HEK293 (cell line): Measurements from ENCODE around the gene UBE4A.

Source experiments
- CTCF ChIA-PET: fragments of 350-600 bp; formaldehyde crosslinking; extraction: SDS; loops from one replicate; lab custom pipeline; 2021; ENCODE audit warnings: antibody characterized with exemption; lab: Yijun Ruan, JAX
- POLR2A ChIA-PET: fragments of 300-600 bp; formaldehyde crosslinking; extraction: SDS; loops from one replicate; lab custom pipeline; 2020; ENCODE audit warnings: antibody characterized with exemption, inconsistent platforms; lab: Yijun Ruan, JAX
- H3K27ac ChIP-seq: fragments of 200-500 bp; sonication (Bioruptor generic); 2 replicates; pipeline ENCODE4 v1.5.1; 2014; ENCODE audit warnings: low read depth, low read length, control low read depth, inconsistent platforms; ENCODE audit errors: extremely low read depth
- H3K36me3 ChIP-seq, 2 experiments: fragments of 200-500 bp in 1 of 2; sonication (Bioruptor generic) in 1 of 2; 1 replicate in 1 of 2; 2 replicates in 1 of 2; pipeline ENCODE4 v1.5.1; 2014 to 2017; ENCODE audit warnings: inconsistent platforms in 2 of 2, low read length in 2 of 2; ENCODE audit not compliant: control insufficient read depth in 2 of 2, insufficient read depth in 1 of 2
- H3K4me1 ChIP-seq: fragments of 200-500 bp; sonication (Bioruptor generic); 2 replicates; pipeline ENCODE4 v1.5.1; 2014; ENCODE audit warnings: mild to moderate bottlenecking, low read length, inconsistent platforms; ENCODE audit not compliant: control insufficient read depth, insufficient read depth
- H3K4me3 ChIP-seq: 2 replicates; pipeline ENCODE4 v1.5.1; 2011; ENCODE audit warnings: low read depth, mild to moderate bottlenecking, control low read depth, low read length, moderate library complexity
- H3K9me3 ChIP-seq: fragments of 200-500 bp; sonication (Bioruptor generic); 2 replicates; pipeline ENCODE4 v1.5.1; 2014; ENCODE audit warnings: low read depth, low read length, inconsistent platforms; ENCODE audit not compliant: control insufficient read depth, insufficient read depth
- INSM2 ChIP-seq: fragments of 450-650 bp; formaldehyde crosslinking; IDR thresholded peaks from 2 replicates; pipeline ENCODE4 v1.5.1; 2016; ENCODE audit warnings: missing biosample characterization, missing genetic modification characterization
- KLF10 ChIP-seq: fragments of 450-650 bp; IDR thresholded peaks from 2 replicates; pipeline ENCODE4 v1.5.1; 2018; ENCODE audit warnings: missing biosample characterization, mild to moderate bottlenecking, missing genetic modification characterization
- RBAK ChIP-seq: fragments of 450-650 bp; formaldehyde crosslinking; IDR thresholded peaks from 2 replicates; pipeline ENCODE4 v1.5.1; 2016; ENCODE audit warnings: missing biosample characterization, missing genetic modification characterization
- SP7 ChIP-seq: fragments of 450-650 bp; formaldehyde crosslinking; IDR thresholded peaks from 2 replicates; pipeline ENCODE4 v1.5.1; 2016; ENCODE audit warnings: missing biosample characterization, missing genetic modification characterization
- ZBTB48 ChIP-seq: fragments of 450-650 bp; formaldehyde crosslinking; IDR thresholded peaks from 2 replicates; pipeline ENCODE4 v1.5.1; 2016; ENCODE audit warnings: missing biosample characterization, missing genetic modification characterization
- ZBTB6 ChIP-seq: fragments of 450-650 bp; formaldehyde crosslinking; IDR thresholded peaks from 2 replicates; pipeline ENCODE4 v1.5.1; 2017; ENCODE audit warnings: missing biosample characterization, missing genetic modification characterization
- ZNF148 ChIP-seq: fragments of 450-650 bp; formaldehyde crosslinking; IDR thresholded peaks from 2 replicates; pipeline ENCODE4 v1.5.0; 2017; ENCODE audit warnings: missing biosample characterization, missing genetic modification characterization, borderline replicate concordance
- ZNF518A ChIP-seq: fragments of 450-650 bp; formaldehyde crosslinking; conservative IDR thresholded peaks from 2 replicates; pipeline ENCODE4 v1.5.1; 2016; ENCODE audit warnings: low read depth, missing biosample characterization, missing genetic modification characterization
- ZNF704 ChIP-seq: fragments of 450-650 bp; formaldehyde crosslinking; IDR thresholded peaks from 2 replicates; pipeline ENCODE4 v1.5.1; 2016; ENCODE audit warnings: missing biosample characterization, missing genetic modification characterization

UBE4A gene

GRCh38 chr11:118382954-118383353 lies 23.6 kb downstream of the UBE4A start:
- Histone ChIP-seq H3K4me3 (no peak overlapping the region), H3K36me3 (peaks cover 28 to 98% of the 10 kb centered on the region in 2 experiments), H3K4me1 (no peaks in the 10 kb centered on the region), H3K27ac (no peak overlapping the region), H3K9me3 (no peaks in the 10 kb centered on the region)
- TF ChIP-seq ZNF704 (tag by site-specific recombination): no peak
- TF ChIP-seq ZBTB6 (tag by site-specific recombination): no peak
- no peak for TF ChIP-seq RBAK
- CTCF ChIA-PET: no interaction called here
- POLR2A ChIA-PET: no interaction called here

- H3K4me1 ChIP-seq: no peaks in the 10 kb centered on the region
- CTCF ChIA-PET: no interaction called here
- no peaks in the 10 kb centered on the region for H3K9me3 ChIP-seq
- no peak overlapping the region for H3K27ac ChIP-seq
- H3K4me3 ChIP-seq: no peak overlapping the region
- H3K36me3 ChIP-seq: peaks cover 33 to 98% of the 10 kb centered on the region in 2 experiments
- POLR2A ChIA-PET: no interaction called here
- TF ChIP-seq ZNF148 (tag by site-specific recombination) (no peak), INSM2 (tag by site-specific recombination) (no peak), ZBTB48 (tag by site-specific recombination) (no peak)
These were observed 24.3 kb downstream of the UBE4A start for GRCh38 chr11:118383657-118384056.

- no peaks in the 10 kb centered on the region for H3K9me3 ChIP-seq
- TF ChIP-seq KLF10 (tag by site-specific recombination): no peak
- ChIA-PET POLR2A (no interaction called here), CTCF (interaction anchor here (0.7 to 0.9 kb wide), 2 partner anchors 9 to 92 kb away, joined by 3 to 12 read pairs; no protein-coding TSS in a partner anchor)
- H3K27ac ChIP-seq: no peak overlapping the region
- no peak overlapping the region for H3K4me3 ChIP-seq
- peaks cover 26 to 63% of the 10 kb centered on the region in 2 experiments for H3K36me3 ChIP-seq
- H3K4me1 ChIP-seq: no peaks in the 10 kb centered on the region
These were observed 36.7 kb downstream of the UBE4A start for GRCh38 chr11:118396097-118396501.

- ChIA-PET POLR2A (interaction anchor here (1.3 kb wide), 1 partner anchor 38 kb away, joined by 7 read pairs; the partner anchor contains the start of gene KMT2A), CTCF (interaction anchor here (1.6 to 1.8 kb wide), 2 partner anchors 91 to 226 kb away, joined by 3 to 7 read pairs; no protein-coding TSS in a partner anchor)
- no peaks in the 10 kb centered on the region for H3K4me1 ChIP-seq
- H3K4me3 ChIP-seq: no peak overlapping the region
- no peak overlapping the region for H3K27ac ChIP-seq
- H3K9me3 ChIP-seq: no peaks in the 10 kb centered on the region
- TF ChIP-seq SP7: peak; percentile 77
- TF ChIP-seq ZNF518A: no peak
- peaks cover 26 to 56% of the 10 kb centered on the region in 2 experiments; a peak in 2 of 3 replicates for H3K36me3 ChIP-seq
These were observed 38.0 kb downstream of the UBE4A start for GRCh38 chr11:118397448-118397847.
